Right renal pelvis (tissue), 4 donors: ENCODE data around the gene DIP2C. TPM values are rescaled to one million over a fixed set of nuclear protein-coding genes. Genes with fewer than 3 reads are reported as not detected.
"Not testable (repeated sequence)": the region's sequence is repeated elsewhere in the genome, so short reads cannot be mapped to it uniquely, and the experiment has no call there.

Experiments used
- DNase-seq, 4 donors: peaks; one replicate each; pipeline ENCODE4 v3.0.0-alpha.2; 2013; ENCODE audit warnings: low read depth in 4 of 4, low spot score in 3 of 4, missing footprints in 1 of 4
- polyA plus RNA-seq, 4 donors: library from polyadenylated mRNA; unstranded; fragments of 120-200 nt; gene quantifications; one replicate each; pipeline ENCODE4 v1.2.1, GENCODE V29; 2013; ENCODE audit not compliant: insufficient read length in 4 of 4

The DIP2C gene
- polyA plus RNA-seq, 4 donors = 19.6 to 22.4 (median 21.1) TPM

DNA sequence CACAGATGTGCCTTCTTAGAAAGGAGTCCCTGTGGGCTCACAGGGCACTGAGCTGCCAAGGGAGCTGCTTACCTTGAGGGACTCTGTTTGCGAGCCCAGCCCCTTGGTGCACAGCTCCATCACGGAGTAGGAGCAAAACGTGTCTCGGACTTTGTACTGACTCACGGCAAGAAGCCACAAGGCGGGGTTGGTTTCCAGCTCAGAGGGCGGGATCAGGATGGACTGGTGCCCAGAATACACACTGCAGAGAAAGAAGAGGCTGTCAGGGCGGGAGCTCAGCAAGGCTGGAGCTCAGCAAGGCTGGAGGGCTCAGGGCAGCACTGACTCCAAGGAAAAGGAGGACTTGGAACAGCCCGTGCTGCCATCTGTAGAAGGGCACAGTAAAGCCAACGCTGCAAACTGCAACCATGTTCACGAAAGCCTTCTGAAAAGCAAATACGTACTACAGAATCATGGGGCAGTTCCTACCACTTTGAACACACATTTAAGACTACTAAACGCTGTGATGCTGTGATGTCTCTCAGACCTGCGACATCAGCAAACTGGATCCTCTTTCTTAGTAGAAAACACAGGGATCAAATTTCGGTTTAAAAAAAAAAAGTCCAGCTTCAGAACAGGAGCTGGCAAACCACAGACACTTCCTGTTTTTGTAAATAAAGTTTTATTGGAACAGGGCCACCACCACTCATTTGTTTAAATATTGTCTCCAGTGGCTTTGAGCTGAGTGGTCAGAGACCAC is 359.9 kb downstream of the DIP2C start:
- no peak for DNase-seq

- DNase-seq = no peak
These were observed 361.3 kb downstream of the DIP2C start for GRCh38 chr10:327889-328852.

DNA sequence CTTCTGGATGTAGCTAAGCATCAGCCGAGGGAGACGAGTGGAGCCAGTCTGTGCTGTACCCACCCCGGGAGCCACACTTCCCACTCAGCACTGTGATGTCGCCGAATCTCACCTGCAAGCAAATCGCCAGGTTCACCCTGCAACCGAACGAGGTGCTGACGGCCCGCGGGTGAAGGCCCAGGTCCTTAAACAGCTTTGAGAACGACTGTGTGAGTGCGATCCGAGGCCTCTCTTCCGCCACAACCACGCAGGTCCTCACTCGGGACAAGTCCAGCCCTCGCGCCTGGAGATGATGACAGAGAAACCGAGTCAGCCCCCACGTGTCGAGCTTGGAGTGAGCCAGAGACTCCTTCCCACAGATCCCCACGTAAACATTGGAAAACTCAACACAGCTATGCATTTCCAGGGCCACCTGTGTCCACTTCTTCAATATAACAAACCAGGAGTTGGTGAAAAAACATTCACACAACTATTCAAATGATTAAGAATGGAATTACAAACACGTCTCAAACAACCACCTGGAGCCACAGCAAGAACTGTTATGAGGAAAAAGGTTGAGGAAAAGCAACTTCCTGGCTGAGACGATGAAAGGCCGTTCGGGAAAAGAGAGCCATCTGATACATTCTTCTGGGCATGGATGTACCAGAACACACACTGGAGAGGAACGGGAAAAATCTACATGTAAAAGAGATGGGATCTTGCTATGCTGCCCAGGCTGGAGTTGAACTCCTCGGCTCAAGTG is 362.4 kb downstream of the DIP2C start:
- no peak for DNase-seq

GRCh38 chr10:326350-326749 is 363.1 kb downstream of the DIP2C start:
- DNase-seq = no peak

DNA sequence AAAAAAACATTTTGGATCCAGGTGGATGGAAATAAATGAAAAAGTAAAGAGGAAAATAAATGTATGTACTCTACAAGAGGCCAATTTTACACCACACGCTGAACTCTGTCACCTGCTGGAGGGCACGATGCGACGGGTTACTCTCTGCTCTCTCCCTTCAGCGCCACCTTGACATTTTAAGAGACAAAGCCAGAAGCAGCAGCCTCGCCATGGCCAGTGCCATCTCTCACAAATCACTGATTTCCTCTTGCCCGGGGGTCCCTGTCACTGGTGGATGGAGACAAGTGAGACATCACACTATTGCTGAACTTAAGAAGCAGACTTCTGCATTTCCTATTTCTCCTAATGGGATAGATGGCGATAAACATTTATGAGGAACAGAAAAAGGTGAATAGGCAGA is 364.2 kb downstream of the DIP2C start:
- no peak for DNase-seq

- DNase-seq = no peak
These were observed 364.9 kb downstream of the DIP2C start for GRCh38 chr10:324593-324992.

DNA sequence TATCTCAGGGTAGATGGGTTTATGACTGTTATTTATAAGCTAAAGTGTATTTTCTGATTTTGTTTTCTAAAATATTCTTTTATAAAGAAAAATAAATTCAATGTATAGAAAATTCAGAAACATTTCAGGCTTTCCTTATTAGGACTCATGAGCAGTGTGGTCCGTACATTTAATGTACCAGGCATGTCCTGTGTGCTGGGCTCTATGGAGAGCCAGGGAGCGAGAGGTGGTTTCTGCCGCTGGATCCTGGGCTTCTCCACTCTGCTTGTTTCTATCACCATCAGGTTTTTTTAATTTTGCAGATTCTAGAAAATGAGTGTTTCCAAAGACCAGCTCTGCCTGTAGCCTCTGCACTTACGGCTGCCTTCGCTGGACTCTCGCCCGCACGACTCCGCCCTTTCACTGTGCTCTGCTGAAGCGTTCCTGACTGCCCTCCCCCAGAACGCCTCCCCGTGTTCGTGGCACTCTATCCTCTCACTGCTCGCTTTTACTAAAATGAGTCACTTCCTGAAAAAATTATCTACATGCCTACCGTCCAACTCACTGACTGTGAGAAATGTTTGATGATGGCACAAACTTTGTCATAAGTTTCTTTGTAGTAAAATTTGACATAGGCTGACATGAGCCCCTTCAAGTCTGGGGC is 365.7 kb downstream of the DIP2C start:
- DNase-seq = no peak

DNA sequence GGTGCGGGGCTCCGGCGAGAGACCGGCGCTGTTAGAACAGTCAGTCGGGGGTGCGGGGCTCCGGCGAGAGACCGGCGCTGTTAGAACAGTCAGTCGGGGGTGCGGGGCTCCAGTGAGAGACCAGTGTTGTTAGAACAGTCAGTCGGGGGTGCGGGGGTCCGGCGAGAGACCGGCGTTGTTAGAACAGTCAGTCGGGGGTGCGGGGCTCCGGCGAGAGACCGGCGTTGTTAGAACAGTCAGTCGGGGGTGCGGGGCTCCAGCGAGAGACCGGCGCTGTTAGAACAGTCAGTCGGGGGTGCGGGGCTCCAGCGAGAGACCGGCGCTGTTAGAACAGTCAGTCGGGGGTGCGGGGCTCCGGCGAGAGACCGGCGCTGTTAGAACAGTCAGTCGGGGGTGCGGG is 366.4 kb downstream of the DIP2C start:
- not testable (repeated sequence) for DNase-seq

DNA sequence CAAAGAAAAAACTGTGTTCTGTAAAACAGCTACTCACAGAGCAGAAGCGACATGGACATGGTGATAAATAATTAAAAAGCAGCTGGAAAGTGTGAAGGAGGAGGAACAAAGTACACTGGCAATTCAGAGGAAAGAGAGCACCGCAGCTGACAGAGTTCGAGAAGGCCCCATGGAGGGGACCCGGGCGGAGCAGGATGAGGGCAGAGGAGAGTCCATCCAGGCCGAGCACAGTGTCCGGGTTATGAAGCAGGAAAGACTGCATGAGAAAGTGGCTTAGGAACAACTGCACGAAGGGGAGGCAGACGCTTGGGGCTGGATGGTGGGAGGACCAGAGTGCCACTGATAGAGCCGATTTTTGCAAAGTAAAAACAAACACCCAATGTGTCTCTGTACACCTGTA is 368.7 kb downstream of the DIP2C start:
- no peak for DNase-seq

- DNase-seq = no peak
These were observed 371.5 kb downstream of the DIP2C start for GRCh38 chr10:317926-318325.

GRCh38 chr10:317271-317769 is 372.1 kb downstream of the DIP2C start:
- peak; percentile 28 to 58 (median 48) for DNase-seq

- DNase-seq = no peak
These were observed 373.1 kb downstream of the DIP2C start for GRCh38 chr10:316390-316789.

DNA sequence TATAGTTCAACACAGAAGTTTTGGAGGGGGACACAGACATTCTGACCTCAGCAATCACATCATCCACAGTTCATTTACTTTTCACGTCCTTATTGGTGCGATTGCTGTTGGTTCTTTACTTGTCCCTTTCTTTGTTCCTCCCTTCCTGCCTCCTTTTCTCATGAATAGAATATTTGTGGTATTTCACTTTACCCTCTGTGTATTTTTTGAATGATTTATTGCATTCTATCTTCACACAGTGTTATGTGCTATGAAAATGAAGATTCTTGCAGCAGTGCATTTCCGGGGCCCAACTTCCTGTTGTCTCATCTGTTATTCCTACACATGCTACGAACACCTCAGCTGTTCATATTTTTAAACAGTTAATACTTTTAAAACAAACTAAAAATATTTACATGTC is 374.6 kb downstream of the DIP2C start:
- no peak for DNase-seq

GRCh38 chr10:314381-314780 is 375.1 kb downstream of the DIP2C start:
- DNase-seq = no peak

- DNase-seq = no peak
These were observed 377.4 kb downstream of the DIP2C start for GRCh38 chr10:311901-312665.

DNA sequence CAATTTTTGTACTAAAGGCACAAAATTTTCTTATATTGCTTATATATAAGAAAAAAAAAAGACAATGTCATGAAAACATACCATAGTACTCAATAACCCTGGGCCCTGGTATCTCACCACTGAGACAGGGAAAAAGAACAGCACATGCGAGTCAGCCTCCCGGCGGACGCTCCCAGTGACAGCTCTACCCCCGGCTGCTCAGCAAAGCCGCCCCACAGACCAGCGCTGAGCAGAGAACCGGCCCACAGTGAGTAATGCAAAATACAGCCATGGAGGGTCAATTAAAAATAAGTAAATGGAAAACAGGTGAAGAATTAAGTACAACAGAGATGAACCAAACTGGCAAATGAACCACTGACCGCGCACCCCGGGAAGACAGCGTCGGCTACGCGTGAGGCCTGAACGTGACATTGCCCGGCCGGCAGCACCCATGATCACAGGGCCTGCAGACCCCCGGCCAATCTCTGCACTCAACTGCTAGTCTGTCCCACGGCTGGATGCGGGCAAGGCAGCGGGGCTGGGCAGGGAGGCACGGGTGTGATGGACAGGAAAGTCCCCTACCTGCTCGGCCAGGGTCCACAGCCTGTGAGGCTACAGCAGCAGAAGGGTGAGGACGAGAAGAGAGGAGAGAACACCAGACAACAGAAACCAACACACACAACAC is 378.4 kb downstream of the DIP2C start:
- no peak for DNase-seq

GRCh38 chr10:310371-310770 is 379.1 kb downstream of the DIP2C start:
- no peak for DNase-seq

DNA sequence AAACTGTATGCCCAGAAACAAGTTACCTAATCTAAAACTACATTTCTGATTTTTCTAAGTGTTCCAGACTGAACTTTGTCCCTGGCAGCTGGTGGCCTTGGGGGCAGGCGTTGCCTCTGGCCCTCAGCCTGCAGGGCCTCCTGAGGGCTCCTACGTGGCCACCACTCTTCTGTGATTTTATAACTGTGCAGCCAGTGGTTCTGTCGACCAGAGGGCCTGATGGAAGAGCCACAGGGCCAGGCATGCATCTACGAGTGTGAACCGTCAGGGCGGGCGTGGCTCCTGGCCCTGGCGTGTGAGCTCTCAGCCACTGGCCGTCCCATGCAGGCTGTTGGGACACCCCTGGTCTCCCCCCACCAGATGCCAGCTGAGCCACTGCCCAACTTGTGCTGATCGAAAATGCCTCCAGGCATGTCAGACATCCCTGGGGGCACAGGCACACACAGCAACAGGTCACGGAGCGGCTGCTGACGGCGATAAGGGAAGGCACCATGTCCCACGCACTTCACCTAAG is 380.8 kb downstream of the DIP2C start:
- DNase-seq = no peak

- DNase-seq = no peak
These were observed 381.4 kb downstream of the DIP2C start for GRCh38 chr10:308101-308500.
